Mucosa of rectum (tissue), 2 donors: ENCODE measurements around the gene TNFAIP8L1.
"Not testable (repeated sequence)": the region's sequence is repeated elsewhere in the genome, so short reads cannot be mapped to it uniquely, and the experiment has no call there.

ENCODE experiments used
- H3K27ac ChIP-seq, 2 donors: one replicate each; pipeline ENCODE4 v1.7.0; 2013; ENCODE audit warnings: inconsistent platforms in 2 of 2, low read depth in 2 of 2, low read length in 2 of 2
- H3K27me3 ChIP-seq, 2 donors: one replicate each; pipeline ENCODE4 v1.7.0; 2013; ENCODE audit warnings: low read length in 2 of 2; ENCODE audit not compliant: control insufficient read depth in 2 of 2, insufficient read depth in 2 of 2
- H3K36me3 ChIP-seq, 2 donors: one replicate each; pipeline ENCODE4 v1.7.0; 2013; ENCODE audit warnings: low read length in 2 of 2; ENCODE audit not compliant: control insufficient read depth in 2 of 2, insufficient read depth in 2 of 2
- H3K4me1 ChIP-seq, 2 donors: one replicate each; pipeline ENCODE4 v1.7.0; 2013; ENCODE audit warnings: low read length in 2 of 2, mild to moderate bottlenecking in 1 of 2; ENCODE audit not compliant: control insufficient read depth in 2 of 2, insufficient read depth in 2 of 2
- H3K4me3 ChIP-seq, 2 donors: one replicate each; pipeline ENCODE4 v1.7.0; 2013; ENCODE audit warnings: low read length in 2 of 2
- H3K9ac ChIP-seq, 2 donors: one replicate each; pipeline ENCODE4 v1.7.0; 2013; ENCODE audit warnings: low read length in 2 of 2, low read depth in 1 of 2, mild to moderate bottlenecking in 1 of 2
- H3K9me3 ChIP-seq, 2 donors: one replicate each; pipeline ENCODE4 v1.7.0; 2013; ENCODE audit warnings: low read length in 2 of 2; ENCODE audit not compliant: control insufficient read depth in 2 of 2
- donor health status: healthy.
- donor health status: Normal muscosa, but diverticular disease.

The TNFAIP8L1 gene

GRCh38 chr19:4638828-4639530, at the start of gene TNFAIP8L1:
Gene TNFAIP8L1, plus strand, starts transcription at chr19:4639516. Its CDS starts 12,354 bp downstream, at chr19:4651870.
- Histone ChIP-seq H3K27ac (peak within 1 kb of the TSS; percentile 69 to 78), H3K9me3 (no peaks in the 10 kb centered on the region), H3K9ac (peak within 1 kb of the TSS; percentile 83 to 91), H3K36me3 (no peaks in the 10 kb centered on the region), H3K4me3 (peak within 1 kb of the TSS; percentile 89 to 93), H3K27me3 (no peaks in the 10 kb centered on the region), H3K4me1 (peaks cover 20% of the 10 kb centered on the region in 2 donors)

- H3K27me3 ChIP-seq = peaks cover 24 to 30% of the 10 kb centered on the region in 2 donors
- H3K4me1 ChIP-seq = no peaks in the 10 kb centered on the region
- H3K4me3 ChIP-seq = no peak overlapping the region
- H3K9ac ChIP-seq = no peak overlapping the region
- H3K27ac ChIP-seq = no peak overlapping the region
- H3K9me3 ChIP-seq = no peaks in the 10 kb centered on the region
- no peaks in the 10 kb centered on the region for H3K36me3 ChIP-seq
Measured at GRCh38 chr19:4589579-4590410, 49.5 kb upstream of the TNFAIP8L1 start.

- Histone ChIP-seq H3K27me3 (peaks cover 21 to 24% of the 10 kb centered on the region in 2 donors), H3K9me3 (no peaks in the 10 kb centered on the region), H3K9ac (no peak overlapping the region), H3K36me3 (no peaks in the 10 kb centered on the region), H3K4me1 (no peaks in the 10 kb centered on the region), H3K4me3 (no peak overlapping the region), H3K27ac (no peak overlapping the region)
Measured at GRCh38 chr19:4590559-4590958, 48.8 kb upstream of the TNFAIP8L1 start.

- peaks cover 15 to 20% of the 10 kb centered on the region in 2 donors for H3K27me3 ChIP-seq
- H3K4me1 ChIP-seq = no peaks in the 10 kb centered on the region
- H3K9ac ChIP-seq = no peak overlapping the region
- H3K27ac ChIP-seq = no peak overlapping the region
- H3K4me3 ChIP-seq = no peak overlapping the region
- H3K36me3 ChIP-seq = no peaks in the 10 kb centered on the region
- H3K9me3 ChIP-seq = no peaks in the 10 kb centered on the region
Measured at GRCh38 chr19:4591320-4591719, 48.0 kb upstream of the TNFAIP8L1 start.

GRCh38 chr19:4592445-4592844, 46.9 kb upstream of the TNFAIP8L1 start:
- H3K36me3 ChIP-seq = no peaks in the 10 kb centered on the region
- no peaks in the 10 kb centered on the region for H3K4me1 ChIP-seq
- H3K27me3 ChIP-seq = peaks cover 19 to 24% of the 10 kb centered on the region in 2 donors
- H3K27ac ChIP-seq = no peak overlapping the region
- H3K4me3 ChIP-seq = no peak overlapping the region
- H3K9ac ChIP-seq = no peak overlapping the region
- no peaks in the 10 kb centered on the region for H3K9me3 ChIP-seq

GRCh38 chr19:4593409-4593851, 45.9 kb upstream of the TNFAIP8L1 start:
- Histone ChIP-seq H3K4me3 (no peak overlapping the region), H3K9me3 (no peaks in the 10 kb centered on the region), H3K27me3 (peaks cover 21 to 25% of the 10 kb centered on the region in 2 donors), H3K36me3 (no peaks in the 10 kb centered on the region), H3K4me1 (no peaks in the 10 kb centered on the region), H3K9ac (no peak overlapping the region), H3K27ac (no peak overlapping the region)

GRCh38 chr19:4594201-4594600, 45.1 kb upstream of the TNFAIP8L1 start:
- no peaks in the 10 kb centered on the region for H3K36me3 ChIP-seq
- H3K27me3 ChIP-seq = peaks cover 24 to 27% of the 10 kb centered on the region in 2 donors
- no peaks in the 10 kb centered on the region for H3K4me1 ChIP-seq
- H3K27ac ChIP-seq = no peak overlapping the region
- H3K9me3 ChIP-seq = no peaks in the 10 kb centered on the region
- H3K4me3 ChIP-seq = no peak overlapping the region
- no peak overlapping the region for H3K9ac ChIP-seq

GRCh38 chr19:4595158-4595557, 44.2 kb upstream of the TNFAIP8L1 start:
- H3K27ac ChIP-seq, H3K36me3 ChIP-seq, H3K9me3 ChIP-seq, H3K4me3 ChIP-seq, H3K4me1 ChIP-seq, H3K9ac ChIP-seq: not testable (repeated sequence)
- H3K27me3 ChIP-seq = peaks cover 26 to 28% of the 10 kb centered on the region in 2 donors

GRCh38 chr19:4596033-4596904, 43.0 kb upstream of the TNFAIP8L1 start:
- no peak overlapping the region for H3K4me3 ChIP-seq
- no peaks in the 10 kb centered on the region for H3K9me3 ChIP-seq

More at GRCh38 chr19:4596033-4596904, 43.0 kb upstream of the TNFAIP8L1 start:
- Histone ChIP-seq H3K9ac (no peak overlapping the region), H3K27me3 (peaks cover 23 to 24% of the 10 kb centered on the region in 2 donors), H3K27ac (no peak overlapping the region), H3K36me3 (no peaks in the 10 kb centered on the region), H3K4me1 (no peaks in the 10 kb centered on the region)
